SKM-1 treated with dmso at 0.1 percent for 144 hours (cell line): ENCODE measurements around the gene PPP3CB.

ENCODE experiments used
- DNase-seq: peaks from one replicate; lab custom pipeline; 2025; ENCODE audit not compliant: unreplicated experiment; lab: John Stamatoyannopoulos, UW

PPP3CB gene

GRCh38 chr10:73485320-73485719 lies 10.5 kb downstream of the PPP3CB start:
- DNase-seq = no peak

- no peak for DNase-seq
These were observed 15.7 kb downstream of the PPP3CB start for GRCh38 chr10:73480158-73480557.

- no peak for DNase-seq
These were observed 17.2 kb downstream of the PPP3CB start for GRCh38 chr10:73478636-73479035.

- no peak for DNase-seq
These were observed 24.6 kb downstream of the PPP3CB start for GRCh38 chr10:73471226-73471625.

- DNase-seq = peak; percentile 11
These were observed 26.2 kb downstream of the PPP3CB start for GRCh38 chr10:73469579-73469978.

GRCh38 chr10:73467206-73467605 lies 28.6 kb downstream of the PPP3CB start:
- no peak for DNase-seq

- no peak for DNase-seq
These were observed 29.7 kb downstream of the PPP3CB start for GRCh38 chr10:73465978-73466726.

- DNase-seq = no peak
These were observed 34.9 kb downstream of the PPP3CB start for GRCh38 chr10:73460897-73461296.

GRCh38 chr10:73459683-73460314 lies 36.0 kb downstream of the PPP3CB start:
- DNase-seq = no peak

GRCh38 chr10:73456187-73456890 lies 39.5 kb downstream of the PPP3CB start:
- DNase-seq = no peak

GRCh38 chr10:73449113-73449512 lies 46.7 kb downstream of the PPP3CB start:
- no peak for DNase-seq

GRCh38 chr10:73448384-73448783 lies 47.4 kb downstream of the PPP3CB start:
- DNase-seq = no peak

- no peak for DNase-seq
These were observed 48.9 kb downstream of the PPP3CB start for GRCh38 chr10:73446926-73447325.

GRCh38 chr10:73444457-73444856 lies 51.4 kb downstream of the PPP3CB start:
- DNase-seq = no peak

GRCh38 chr10:73439605-73440312 lies 56.1 kb downstream of the PPP3CB start:
- DNase-seq = no peak

GRCh38 chr10:73439055-73439454 lies 56.8 kb downstream of the PPP3CB start:
- no peak for DNase-seq

- DNase-seq = no peak
These were observed 62.3 kb downstream of the PPP3CB start, which contains the start of gene MSS51 for GRCh38 chr10:73433538-73433867. Gene MSS51 (minus strand): TSS chr10:73433561. CDS start chr10:73428284, 5,277 bp downstream.

- no peak for DNase-seq
These were observed 62.9 kb downstream of the PPP3CB start for GRCh38 chr10:73432646-73433537.

GRCh38 chr10:73426318-73426717 lies 69.5 kb downstream of the PPP3CB start:
- DNase-seq = no peak

GRCh38 chr10:73424478-73424877 lies 71.3 kb downstream of the PPP3CB start:
- DNase-seq = no peak
